ENCODE measurements around the gene RAD51AP2. TPM values are rescaled to one million over a fixed set of nuclear protein-coding genes. Genes with fewer than 3 reads are reported as not detected.

Gene RAD51AP2
- total and polyA plus RNA-seq, 2 of the 8 experiments (the other 6 are each of a cell fraction or from before 2014, with no cell fraction given): 0.02 to 0.20 TPM

DNA sequence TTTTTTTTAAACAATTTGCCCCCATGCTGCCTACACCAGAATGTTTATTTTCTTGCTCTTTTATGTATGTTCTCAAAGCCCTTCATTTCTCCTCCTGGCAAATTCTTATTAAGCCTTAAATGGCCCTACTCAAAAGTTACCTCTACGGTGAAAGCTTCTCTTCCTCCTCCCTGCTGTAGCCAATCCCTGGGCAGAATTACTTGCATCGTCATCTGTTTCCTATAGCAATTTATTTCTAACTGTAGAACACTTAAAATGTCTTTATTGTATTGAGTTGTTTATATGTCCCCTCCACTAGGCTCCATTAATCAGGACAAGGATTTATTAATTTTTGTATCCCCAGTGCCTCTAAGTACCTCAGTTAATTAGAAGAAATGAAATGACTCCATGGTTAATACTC lies 2.5 kb upstream of the RAD51AP2 start (continued):
- TF ChIP-seq, protein P1, sequence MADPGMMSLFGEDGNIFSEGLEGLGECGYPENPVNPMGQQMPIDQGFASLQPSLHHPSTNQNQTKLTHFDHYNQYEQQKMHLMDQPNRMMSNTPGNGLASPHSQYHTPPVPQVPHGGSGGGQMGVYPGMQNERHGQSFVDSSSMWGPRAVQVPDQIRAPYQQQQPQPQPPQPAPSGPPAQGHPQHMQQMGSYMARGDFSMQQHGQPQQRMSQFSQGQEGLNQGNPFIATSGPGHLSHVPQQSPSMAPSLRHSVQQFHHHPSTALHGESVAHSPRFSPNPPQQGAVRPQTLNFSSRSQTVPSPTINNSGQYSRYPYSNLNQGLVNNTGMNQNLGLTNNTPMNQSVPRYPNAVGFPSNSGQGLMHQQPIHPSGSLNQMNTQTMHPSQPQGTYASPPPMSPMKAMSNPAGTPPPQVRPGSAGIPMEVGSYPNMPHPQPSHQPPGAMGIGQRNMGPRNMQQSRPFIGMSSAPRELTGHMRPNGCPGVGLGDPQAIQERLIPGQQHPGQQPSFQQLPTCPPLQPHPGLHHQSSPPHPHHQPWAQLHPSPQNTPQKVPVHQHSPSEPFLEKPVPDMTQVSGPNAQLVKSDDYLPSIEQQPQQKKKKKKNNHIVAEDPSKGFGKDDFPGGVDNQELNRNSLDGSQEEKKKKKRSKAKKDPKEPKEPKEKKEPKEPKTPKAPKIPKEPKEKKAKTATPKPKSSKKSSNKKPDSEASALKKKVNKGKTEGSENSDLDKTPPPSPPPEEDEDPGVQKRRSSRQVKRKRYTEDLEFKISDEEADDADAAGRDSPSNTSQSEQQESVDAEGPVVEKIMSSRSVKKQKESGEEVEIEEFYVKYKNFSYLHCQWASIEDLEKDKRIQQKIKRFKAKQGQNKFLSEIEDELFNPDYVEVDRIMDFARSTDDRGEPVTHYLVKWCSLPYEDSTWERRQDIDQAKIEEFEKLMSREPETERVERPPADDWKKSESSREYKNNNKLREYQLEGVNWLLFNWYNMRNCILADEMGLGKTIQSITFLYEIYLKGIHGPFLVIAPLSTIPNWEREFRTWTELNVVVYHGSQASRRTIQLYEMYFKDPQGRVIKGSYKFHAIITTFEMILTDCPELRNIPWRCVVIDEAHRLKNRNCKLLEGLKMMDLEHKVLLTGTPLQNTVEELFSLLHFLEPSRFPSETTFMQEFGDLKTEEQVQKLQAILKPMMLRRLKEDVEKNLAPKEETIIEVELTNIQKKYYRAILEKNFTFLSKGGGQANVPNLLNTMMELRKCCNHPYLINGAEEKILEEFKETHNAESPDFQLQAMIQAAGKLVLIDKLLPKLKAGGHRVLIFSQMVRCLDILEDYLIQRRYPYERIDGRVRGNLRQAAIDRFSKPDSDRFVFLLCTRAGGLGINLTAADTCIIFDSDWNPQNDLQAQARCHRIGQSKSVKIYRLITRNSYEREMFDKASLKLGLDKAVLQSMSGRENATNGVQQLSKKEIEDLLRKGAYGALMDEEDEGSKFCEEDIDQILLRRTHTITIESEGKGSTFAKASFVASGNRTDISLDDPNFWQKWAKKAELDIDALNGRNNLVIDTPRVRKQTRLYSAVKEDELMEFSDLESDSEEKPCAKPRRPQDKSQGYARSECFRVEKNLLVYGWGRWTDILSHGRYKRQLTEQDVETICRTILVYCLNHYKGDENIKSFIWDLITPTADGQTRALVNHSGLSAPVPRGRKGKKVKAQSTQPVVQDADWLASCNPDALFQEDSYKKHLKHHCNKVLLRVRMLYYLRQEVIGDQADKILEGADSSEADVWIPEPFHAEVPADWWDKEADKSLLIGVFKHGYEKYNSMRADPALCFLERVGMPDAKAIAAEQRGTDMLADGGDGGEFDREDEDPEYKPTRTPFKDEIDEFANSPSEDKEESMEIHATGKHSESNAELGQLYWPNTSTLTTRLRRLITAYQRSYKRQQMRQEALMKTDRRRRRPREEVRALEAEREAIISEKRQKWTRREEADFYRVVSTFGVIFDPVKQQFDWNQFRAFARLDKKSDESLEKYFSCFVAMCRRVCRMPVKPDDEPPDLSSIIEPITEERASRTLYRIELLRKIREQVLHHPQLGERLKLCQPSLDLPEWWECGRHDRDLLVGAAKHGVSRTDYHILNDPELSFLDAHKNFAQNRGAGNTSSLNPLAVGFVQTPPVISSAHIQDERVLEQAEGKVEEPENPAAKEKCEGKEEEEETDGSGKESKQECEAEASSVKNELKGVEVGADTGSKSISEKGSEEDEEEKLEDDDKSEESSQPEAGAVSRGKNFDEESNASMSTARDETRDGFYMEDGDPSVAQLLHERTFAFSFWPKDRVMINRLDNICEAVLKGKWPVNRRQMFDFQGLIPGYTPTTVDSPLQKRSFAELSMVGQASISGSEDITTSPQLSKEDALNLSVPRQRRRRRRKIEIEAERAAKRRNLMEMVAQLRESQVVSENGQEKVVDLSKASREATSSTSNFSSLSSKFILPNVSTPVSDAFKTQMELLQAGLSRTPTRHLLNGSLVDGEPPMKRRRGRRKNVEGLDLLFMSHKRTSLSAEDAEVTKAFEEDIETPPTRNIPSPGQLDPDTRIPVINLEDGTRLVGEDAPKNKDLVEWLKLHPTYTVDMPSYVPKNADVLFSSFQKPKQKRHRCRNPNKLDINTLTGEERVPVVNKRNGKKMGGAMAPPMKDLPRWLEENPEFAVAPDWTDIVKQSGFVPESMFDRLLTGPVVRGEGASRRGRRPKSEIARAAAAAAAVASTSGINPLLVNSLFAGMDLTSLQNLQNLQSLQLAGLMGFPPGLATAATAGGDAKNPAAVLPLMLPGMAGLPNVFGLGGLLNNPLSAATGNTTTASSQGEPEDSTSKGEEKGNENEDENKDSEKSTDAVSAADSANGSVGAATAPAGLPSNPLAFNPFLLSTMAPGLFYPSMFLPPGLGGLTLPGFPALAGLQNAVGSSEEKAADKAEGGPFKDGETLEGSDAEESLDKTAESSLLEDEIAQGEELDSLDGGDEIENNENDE (IDR thresholded peaks at IDR 0.05; ENCODE audit: insufficient replicate concordance, low read length): no peak

All from H1 (cell line).